Lung (tissue), 12 donors: Measurements from ENCODE around the gene CWC27. TPM values are rescaled to one million over a fixed set of nuclear protein-coding genes. Genes with fewer than 3 reads are reported as not detected.

ENCODE experiments used
- ATAC-seq: fragments of 200-7000 bp; cut with Tn5 transposase; one replicate; pipeline ENCODE4 v1.9.1; 2020; ENCODE audit warnings: moderate number of reproducible peaks; ENCODE audit not compliant: insufficient read depth, low FRiP score
- DNase-seq, 3 donors: peaks; one replicate each; pipeline ENCODE4 v3.0.0-alpha.2; 2013 to 2017
- H3K27ac ChIP-seq, 2 donors: one replicate each; pipeline ENCODE4 v1.5.1; 2013; ENCODE audit warnings: mild to moderate bottlenecking in 2 of 2, moderate library complexity in 2 of 2, control low read depth in 1 of 2, inconsistent platforms in 1 of 2, low read depth in 1 of 2, low read length in 1 of 2
- H3K27me3 ChIP-seq, 3 donors: one replicate each; pipeline ENCODE4 v1.5.1; 2013; ENCODE audit warnings: low read length in 2 of 3; ENCODE audit not compliant: control insufficient read depth in 3 of 3, insufficient read depth in 3 of 3
- H3K36me3 ChIP-seq, 4 donors: one replicate each; pipeline ENCODE4 v1.5.1; 2013; ENCODE audit warnings: low read length in 4 of 4, mild to moderate bottlenecking in 1 of 4, moderate library complexity in 1 of 4; ENCODE audit not compliant: control insufficient read depth in 4 of 4, insufficient read depth in 4 of 4
- H3K4me1 ChIP-seq, 5 donors: one replicate each; pipeline ENCODE4 v1.5.1; 2013; ENCODE audit warnings: low read length in 5 of 5, mild to moderate bottlenecking in 2 of 5, moderate library complexity in 1 of 5; ENCODE audit not compliant: control insufficient read depth in 5 of 5, insufficient read depth in 5 of 5
- H3K4me3 ChIP-seq: one replicate; pipeline ENCODE4 v1.5.1; 2013; ENCODE audit warnings: mild to moderate bottlenecking, control low read depth, moderate library complexity
- H3K9ac ChIP-seq, 2 donors: one replicate each; pipeline ENCODE4 v1.5.1; 2013; ENCODE audit warnings: low read length in 2 of 2, control low read depth in 1 of 2; ENCODE audit not compliant: insufficient read depth in 1 of 2
- H3K9me3 ChIP-seq, 4 donors: one replicate each; pipeline ENCODE4 v1.5.1; 2013; ENCODE audit warnings: low read length in 3 of 4, mild to moderate bottlenecking in 1 of 4, moderate library complexity in 1 of 4; ENCODE audit not compliant: control insufficient read depth in 4 of 4, insufficient read depth in 3 of 4
- CTCF ChIP-seq: IDR thresholded peaks from 2 replicates; pipeline ENCODE4 v1.5.1; 2012; ENCODE audit warnings: mild to moderate bottlenecking; ENCODE audit errors: control extremely low read depth, extremely low read depth
- WGBS, 2 donors: extraction: QIAGEN DNeasy Blood & Tissue Kit; methylation state at CpG; one replicate each; pipeline ENCODE4 v1.1.7; 2013; 5-methylcytosine and 5-hydroxymethylcytosine counted together
- polyA plus RNA-seq, 2 donors: library from polyadenylated mRNA; stranded (reverse); fragments of 200-250 nt; gene quantifications; one replicate each; pipeline ENCODE4 v1.2.1, GENCODE V29; 2013
- total RNA-seq, 2 donors: library from RNA; depleted of rRNA in 1 of 2; stranded (reverse); fragments of >200 nt in 1 of 2; gene quantifications; one replicate each; pipeline ENCODE4 v1.2.1, GENCODE V29; 2014 to 2021
- donor health status: control.
- donor health status: control.
- donor health status: Bipolar disorder and iron deficiency.
- donor health status: healthy.
- donor health status: DM: yes; HTN: yes; CAD: no.

CWC27 gene
- total and polyA plus RNA-seq, 4 donors: 12.0 to 21.2 (median 16.7) TPM

- Histone ChIP-seq H3K27me3 (no peaks in the 10 kb centered on the region), H3K9ac (no peak overlapping the region), H3K4me1 (peaks cover 0 to 16% (median 7%) of the 10 kb centered on the region in 5 donors), H3K4me3 (no peak overlapping the region), H3K36me3 (no peaks in the 10 kb centered on the region), H3K27ac (no peak overlapping the region), H3K9me3 (no peaks in the 10 kb centered on the region)
- no peak for ATAC-seq
- WGBS, 2 donors: 64 to 80% methylated on average over 4 of the region's 4 CpGs
- TF ChIP-seq CTCF: no peak
- DNase-seq: peak; percentile 26 to 76 (median 68)
Measured at GRCh38 chr5:65012301-65012892, 243.7 kb downstream of the CWC27 start.

- ATAC-seq (no peak), DNase-seq (no peak)
- TF ChIP-seq CTCF: no peak
- Histone ChIP-seq H3K4me3 (no peak overlapping the region), H3K27ac (no peak overlapping the region), H3K27me3 (no peaks in the 10 kb centered on the region), H3K9me3 (no peaks in the 10 kb centered on the region), H3K36me3 (no peaks in the 10 kb centered on the region), H3K9ac (no peak overlapping the region), H3K4me1 (peaks cover 0 to 16% (median 7%) of the 10 kb centered on the region in 5 donors)
- 91 to 94% methylated on average over 1 of the region's 1 CpG for WGBS, 2 donors
Measured at GRCh38 chr5:65013166-65013565, 244.4 kb downstream of the CWC27 start.

GRCh38 chr5:65014769-65015168 is 246.0 kb downstream of the CWC27 start:
- Histone ChIP-seq H3K27me3 (no peaks in the 10 kb centered on the region), H3K27ac (no peak overlapping the region), H3K36me3 (peaks cover 0 to 2% (median under 1%) of the 10 kb centered on the region in 4 donors), H3K9ac (no peak overlapping the region), H3K4me3 (no peak overlapping the region), H3K4me1 (peaks cover 0 to 16% (median 10%) of the 10 kb centered on the region in 5 donors), H3K9me3 (no peaks in the 10 kb centered on the region)
- 74 to 82% methylated on average over 2 of the region's 2 CpGs for WGBS, 2 donors
- TF ChIP-seq CTCF: no peak
- DNase-seq (no peak), ATAC-seq (no peak)

- H3K9me3 ChIP-seq: no peaks in the 10 kb centered on the region
- WGBS, 2 donors: 81 to 97% methylated on average over 3 of the region's 3 CpGs
- no peak for TF ChIP-seq CTCF
- H3K4me1 ChIP-seq: peaks cover 0 to 16% (median 10%) of the 10 kb centered on the region in 5 donors
- DNase-seq (no peak), ATAC-seq (no peak)
- no peak overlapping the region for H3K9ac ChIP-seq
- no peaks in the 10 kb centered on the region for H3K27me3 ChIP-seq
- H3K4me3 ChIP-seq: no peak overlapping the region
- no peak overlapping the region for H3K27ac ChIP-seq
- peaks cover 0 to 2% (median under 1%) of the 10 kb centered on the region in 4 donors for H3K36me3 ChIP-seq
Measured at GRCh38 chr5:65015767-65016166, 247.0 kb downstream of the CWC27 start.
